GM23248 (cell line): ENCODE measurements around the gene SMCHD1.

Source experiments
- EZH2 ChIP-seq: fragments of 200-600 bp; sonication (generic); IDR thresholded peaks from 2 replicates; pipeline ENCODE4 v1.6.1; 2018; ENCODE audit warnings: antibody characterized with exemption, mild to moderate bottlenecking; ENCODE audit not compliant: insufficient read depth, poor library complexity, severe bottlenecking
- EZH2phosphoT487 ChIP-seq: fragments of 200-600 bp; sonication (generic); IDR thresholded peaks from 2 replicates; pipeline ENCODE4 v1.6.1; 2018; ENCODE audit warnings: antibody characterized with exemption, moderate library complexity, mild to moderate bottlenecking, low read depth; ENCODE audit not compliant: insufficient read depth

GRCh38 chr18:2843146-2843545, 187.6 kb downstream of the SMCHD1 start:
- TF ChIP-seq EZH2phosphoT487 = no peak
- no peak for TF ChIP-seq EZH2
